CD4-positive, alpha-beta memory T cell (primary cell): Measurements from ENCODE around the gene AMBP. TPM values are rescaled to one million over a fixed set of nuclear protein-coding genes. Genes with fewer than 3 reads are reported as not detected.

Experiments used
- CTCF ChIA-PET: fragments of 350-600 bp; sonication (Branson Sonifier 250); formaldehyde crosslinking; loops from one replicate; lab custom pipeline; 2021; ENCODE audit warnings: inconsistent platforms; ENCODE audit not compliant: partially characterized antibody; lab: Charles Lee
- POLR2A ChIA-PET: fragments of 350-600 bp; sonication (Branson Sonifier 250); formaldehyde crosslinking; loops from one replicate; lab custom pipeline; 2021; ENCODE audit not compliant: partially characterized antibody; lab: Charles Lee
- DNase-seq, 5 donors: peaks; one replicate each; pipeline versions ENCODE4 v3.0.0 to v3.0.0-alpha.2; 2020 to 2022; ENCODE audit warnings: mixed read lengths in 1 of 5
- H3K27ac ChIP-seq: one replicate; pipeline ENCODE4 v1.7.0; 2013; ENCODE audit warnings: low read depth, low read length
- H3K27me3 ChIP-seq: 2 replicates; pipeline ENCODE4 v1.7.0; 2013; ENCODE audit warnings: mild to moderate bottlenecking, low read length, moderate library complexity; ENCODE audit not compliant: insufficient read depth
- H3K36me3 ChIP-seq: 2 replicates; pipeline ENCODE4 v1.7.0; 2013; ENCODE audit warnings: mild to moderate bottlenecking, low read length, moderate library complexity; ENCODE audit not compliant: insufficient read depth
- H3K4me1 ChIP-seq: 2 replicates; pipeline ENCODE4 v1.7.0; 2013; ENCODE audit warnings: mild to moderate bottlenecking, low read length, moderate library complexity; ENCODE audit not compliant: insufficient read depth
- H3K4me3 ChIP-seq, 2 donors: one replicate each; pipeline ENCODE4 v1.7.0; 2013; ENCODE audit warnings: low read length in 2 of 2, mild to moderate bottlenecking in 1 of 2
- H3K9me3 ChIP-seq, 2 donors: one replicate each; pipeline ENCODE4 v1.7.0; 2013; ENCODE audit warnings: low read length in 2 of 2, control low read depth in 1 of 2; ENCODE audit not compliant: control insufficient read depth in 1 of 2
- H3K27ac Mint-ChIP-seq, 7 donors: one replicate each; pipeline ENCODE4 v1.8.0; 2020 to 2021; ENCODE audit warnings: mixed read lengths in 7 of 7, mild to moderate bottlenecking in 6 of 7, inconsistent platforms in 3 of 7, moderate library complexity in 3 of 7
- H3K27me3 Mint-ChIP-seq, 2 donors: one replicate each; pipeline ENCODE4 v1.8.0; 2020 to 2021; ENCODE audit warnings: mixed read lengths in 2 of 2
- H3K36me3 Mint-ChIP-seq, 2 donors: one replicate each; pipeline ENCODE4 v1.8.0; 2020 to 2021; ENCODE audit warnings: mixed read lengths in 2 of 2, inconsistent platforms in 1 of 2, mild to moderate bottlenecking in 1 of 2
- H3K4me1 Mint-ChIP-seq, 4 donors: one replicate each; pipeline ENCODE4 v1.8.0; 2020 to 2021; ENCODE audit warnings: mixed read lengths in 4 of 4, mild to moderate bottlenecking in 1 of 4
- H3K4me3 Mint-ChIP-seq, 8 donors: one replicate each; pipeline ENCODE4 v1.8.0; 2020 to 2021; ENCODE audit warnings: mixed read lengths in 8 of 8, mild to moderate bottlenecking in 7 of 8, moderate library complexity in 6 of 8, inconsistent platforms in 3 of 8
- H3K9me3 Mint-ChIP-seq, 8 donors: one replicate each; pipeline ENCODE4 v1.8.0; 2020 to 2021; ENCODE audit warnings: mixed read lengths in 8 of 8, mild to moderate bottlenecking in 5 of 8, inconsistent platforms in 3 of 8, moderate library complexity in 1 of 8
- intact Hi-C: fragments of 100-400 bp; cut with micrococcal nuclease; formaldehyde crosslinking; loops from one replicate; pipeline ENCODE4 v1.15.1; 2023
- polyA plus RNA-seq, 2 donors: library from polyadenylated mRNA; unstranded; fragments of 300-500 nt; fragmentation: Illumina TruSeq; gene quantifications; one replicate each; pipeline ENCODE4 v1.2.3, GENCODE V29; 2021
- total RNA-seq, 2 experiments: library from RNA; stranded (reverse); gene quantifications; one replicate each; pipeline ENCODE4 v1.2.3, GENCODE V29; 2021

Gene AMBP
- total and polyA plus RNA-seq, 4 experiments from 2014 or later: not detected

- Mint-ChIP-seq H3K27ac (no peak overlapping the region), H3K9me3 (no peaks in the 10 kb centered on the region), H3K36me3 (no peaks in the 10 kb centered on the region), H3K4me3 (no peak overlapping the region), H3K27me3 (peaks cover 5 to 10% of the 10 kb centered on the region in 2 donors), H3K4me1 (no peaks in the 10 kb centered on the region)
- Histone ChIP-seq H3K9me3 (no peaks in the 10 kb centered on the region), H3K4me1 (no peaks in the 10 kb centered on the region), H3K27ac (no peak overlapping the region), H3K4me3 (no peak overlapping the region), H3K27me3 (no peaks in the 10 kb centered on the region), H3K36me3 (no peaks in the 10 kb centered on the region)
- intact Hi-C loops: no loop called here
- DNase-seq: no peak
- ChIA-PET CTCF (interaction anchor here (1.3 kb wide), 1 partner anchor 202 kb away, joined by 3 read pairs; no protein-coding TSS in a partner anchor), POLR2A (no interaction called here)
Measured at GRCh38 chr9:114088571-114089170, 10.6 kb upstream of the AMBP start.

- Histone ChIP-seq H3K9me3 (no peaks in the 10 kb centered on the region), H3K27ac (no peak overlapping the region), H3K27me3 (no peaks in the 10 kb centered on the region), H3K4me1 (no peaks in the 10 kb centered on the region), H3K36me3 (no peaks in the 10 kb centered on the region), H3K4me3 (no peak overlapping the region)
- ChIA-PET POLR2A (no interaction called here), CTCF (interaction anchor here (1.3 kb wide), 1 partner anchor 203 kb away, joined by 3 read pairs; no protein-coding TSS in a partner anchor)
- no peak overlapping the region for H3K4me3 Mint-ChIP-seq
- H3K9me3 Mint-ChIP-seq: no peaks in the 10 kb centered on the region
- H3K4me1 Mint-ChIP-seq: peaks cover 0 to under 1% (median 0%) of the 10 kb centered on the region in 4 donors
- peaks cover 5 to 7% of the 10 kb centered on the region in 2 donors for H3K27me3 Mint-ChIP-seq
- intact Hi-C loops: no loop called here
- H3K36me3 Mint-ChIP-seq: no peaks in the 10 kb centered on the region
- DNase-seq: no peak
- no peak overlapping the region for H3K27ac Mint-ChIP-seq
Measured at GRCh38 chr9:114087721-114088120, 9.6 kb upstream of the AMBP start.

GRCh38 chr9:114086607-114087006 lies 8.5 kb upstream of the AMBP start:
- Histone ChIP-seq H3K4me3 (no peak overlapping the region), H3K27ac (no peak overlapping the region), H3K9me3 (no peaks in the 10 kb centered on the region), H3K4me1 (no peaks in the 10 kb centered on the region), H3K36me3 (no peaks in the 10 kb centered on the region), H3K27me3 (no peaks in the 10 kb centered on the region)
- ChIA-PET CTCF (no interaction called here), POLR2A (no interaction called here)
- DNase-seq: no peak
- Mint-ChIP-seq H3K4me1 (peaks cover 0 to 4% (median 2%) of the 10 kb centered on the region in 4 donors), H3K4me3 (no peak overlapping the region), H3K9me3 (no peaks in the 10 kb centered on the region), H3K36me3 (no peaks in the 10 kb centered on the region), H3K27ac (no peak overlapping the region), H3K27me3 (peaks cover 5 to 10% of the 10 kb centered on the region in 2 donors)
- intact Hi-C loops: no loop called here

- no peaks in the 10 kb centered on the region for H3K36me3 Mint-ChIP-seq
- H3K4me3 Mint-ChIP-seq: no peak overlapping the region
- peaks cover 5 to 10% of the 10 kb centered on the region in 2 donors for H3K27me3 Mint-ChIP-seq
- Histone ChIP-seq H3K4me1 (no peaks in the 10 kb centered on the region), H3K9me3 (no peaks in the 10 kb centered on the region), H3K27ac (no peak overlapping the region), H3K36me3 (no peaks in the 10 kb centered on the region), H3K4me3 (no peak overlapping the region), H3K27me3 (no peaks in the 10 kb centered on the region)
- ChIA-PET CTCF (no interaction called here), POLR2A (no interaction called here)
- H3K9me3 Mint-ChIP-seq: peaks cover 0 to 2% (median 0%) of the 10 kb centered on the region in 8 donors
- H3K27ac Mint-ChIP-seq: no peak overlapping the region
- intact Hi-C loops: no loop called here
- DNase-seq: no peak
- peaks cover 0 to 4% (median 2%) of the 10 kb centered on the region in 4 donors for H3K4me1 Mint-ChIP-seq
Measured at GRCh38 chr9:114086009-114086408, 7.9 kb upstream of the AMBP start.

- H3K9me3 ChIP-seq: no peaks in the 10 kb centered on the region
- no peak overlapping the region for H3K4me3 Mint-ChIP-seq
- no peak overlapping the region for H3K27ac ChIP-seq
- intact Hi-C loops: no loop called here
- no peaks in the 10 kb centered on the region for H3K36me3 Mint-ChIP-seq
- H3K27ac Mint-ChIP-seq: no peak overlapping the region
- CTCF ChIA-PET: interaction anchor here (4.1 kb wide), 1 partner anchor 9 kb away, joined by 37 read pairs; no protein-coding TSS in a partner anchor
- peaks cover 0 to 4% (median 2%) of the 10 kb centered on the region in 4 donors for H3K4me1 Mint-ChIP-seq
- POLR2A ChIA-PET: no interaction called here
- no peak for DNase-seq
- H3K27me3 Mint-ChIP-seq: peaks cover 3 to 10% of the 10 kb centered on the region in 2 donors
- H3K4me1 ChIP-seq: no peaks in the 10 kb centered on the region
- H3K4me3 ChIP-seq: no peak overlapping the region
- no peaks in the 10 kb centered on the region for H3K27me3 ChIP-seq
- peaks cover 0 to 2% (median 0%) of the 10 kb centered on the region in 8 donors for H3K9me3 Mint-ChIP-seq
- no peaks in the 10 kb centered on the region for H3K36me3 ChIP-seq
Measured at GRCh38 chr9:114085387-114085789, 7.3 kb upstream of the AMBP start.

- Histone ChIP-seq H3K27me3 (no peaks in the 10 kb centered on the region), H3K4me1 (no peaks in the 10 kb centered on the region), H3K4me3 (no peak overlapping the region), H3K27ac (no peak overlapping the region), H3K36me3 (no peaks in the 10 kb centered on the region), H3K9me3 (no peaks in the 10 kb centered on the region)
- Mint-ChIP-seq H3K9me3 (peaks cover 0 to 2% (median 0%) of the 10 kb centered on the region in 8 donors), H3K27me3 (peaks cover under 1 to 7% of the 10 kb centered on the region in 2 donors), H3K36me3 (no peaks in the 10 kb centered on the region), H3K4me1 (peaks cover 0 to 4% (median 2%) of the 10 kb centered on the region in 4 donors), H3K27ac (no peak overlapping the region), H3K4me3 (no peak overlapping the region)
- no peak for DNase-seq
- ChIA-PET POLR2A (no interaction called here), CTCF (interaction anchor here (1.0 to 4.1 kb wide), 8 partner anchors 10 to 208 kb away, joined by 3 to 47 read pairs (median 22); partner anchors contain the start of gene KIF12)
- intact Hi-C loops: no loop called here
Measured at GRCh38 chr9:114084282-114085073, 6.4 kb upstream of the AMBP start.

- H3K36me3 Mint-ChIP-seq: no peaks in the 10 kb centered on the region
- H3K36me3 ChIP-seq: no peaks in the 10 kb centered on the region
- ChIA-PET POLR2A (no interaction called here), CTCF (interaction anchor here (0.7 to 4.1 kb wide), 14 partner anchors 10 to 658 kb away, joined by 3 to 47 read pairs (median 5); partner anchors contain the start of gene KIF12)
- peaks cover 0 to 2% (median 0%) of the 10 kb centered on the region in 8 donors for H3K9me3 Mint-ChIP-seq
- H3K27ac Mint-ChIP-seq: no peak overlapping the region
- H3K27ac ChIP-seq: no peak overlapping the region
- H3K4me1 Mint-ChIP-seq: peaks cover 0 to 4% (median 2%) of the 10 kb centered on the region in 4 donors
- no peak overlapping the region for H3K4me3 ChIP-seq
- peaks cover 0 to 6% of the 10 kb centered on the region in 2 donors for H3K27me3 Mint-ChIP-seq
- DNase-seq: no peak
- no peaks in the 10 kb centered on the region for H3K9me3 ChIP-seq
- intact Hi-C loops: no loop called here
- H3K4me3 Mint-ChIP-seq: no peak overlapping the region
- H3K4me1 ChIP-seq: no peaks in the 10 kb centered on the region
- H3K27me3 ChIP-seq: no peaks in the 10 kb centered on the region
Measured at GRCh38 chr9:114083666-114084065, 5.6 kb upstream of the AMBP start.
